ENCODE data around the gene ZNF146. TPM values are rescaled to one million over a fixed set of nuclear protein-coding genes. Genes with fewer than 3 reads are reported as not detected.

Gene ZNF146
- total RNA-seq, 2 experiments from 2014 or later = 13.6 to 13.7 TPM

- H3K36me3 Mint-ChIP-seq (ENCODE audit: low read depth) = peaks cover 14% of the 10 kb centered on the region
- Histone ChIP-seq H3K27me3 (ENCODE audit: control insufficient read depth in 1 of 2, insufficient read depth in 2 of 2, low read length in 2 of 2) (no peaks in the 10 kb centered on the region), H3K4me3 (ENCODE audit: low read length) (no peak overlapping the region), H3K4me1 (ENCODE audit: insufficient read depth, low read length) (no peaks in the 10 kb centered on the region), H3K9me3 (ENCODE audit: control insufficient read depth in 1 of 2, insufficient read depth in 1 of 2, low read length in 2 of 2) (peaks cover 21 to 53% of the 10 kb centered on the region in 2 experiments), H3K36me3 (ENCODE audit: insufficient read depth, low read length) (no peaks in the 10 kb centered on the region), H3K27ac (ENCODE audit: low read depth in 1 of 2, low read length in 2 of 2) (no peak overlapping the region)
- H3K9me3 Mint-ChIP-seq = peaks cover 12% of the 10 kb centered on the region
- ATAC-seq (ENCODE audit: poor library complexity) = no peak
- POLR2A ChIA-PET = no interaction called here
- no peak for DNase-seq
- H3K4me3 Mint-ChIP-seq = no peak overlapping the region
- no peaks in the 10 kb centered on the region for H3K4me1 Mint-ChIP-seq (ENCODE audit: low read depth)
- H3K27ac Mint-ChIP-seq = no peak overlapping the region
- no peaks in the 10 kb centered on the region for H3K27me3 Mint-ChIP-seq
- CTCF ChIA-PET = no interaction called here
- no peak for TF ChIP-seq CTCF (IDR thresholded peaks at IDR 0.05)
- intact Hi-C loops (cut with DNase I, micrococcal nuclease) = no loop called here
These were observed 44.3 kb downstream of the ZNF146 start for GRCh38 chr19:36259211-36259610.

GRCh38 chr19:36265064-36265463 is 50.2 kb downstream of the ZNF146 start:
- ChIA-PET POLR2A (no interaction called here), CTCF (no interaction called here)
- no peaks in the 10 kb centered on the region for H3K36me3 ChIP-seq (ENCODE audit: insufficient read depth, low read length)
- no peak overlapping the region for H3K27ac ChIP-seq (ENCODE audit: low read depth in 1 of 2, low read length in 2 of 2)
- H3K27me3 ChIP-seq (ENCODE audit: control insufficient read depth in 1 of 2, insufficient read depth in 2 of 2, low read length in 2 of 2) = no peaks in the 10 kb centered on the region
- peaks cover 20% of the 10 kb centered on the region for H3K36me3 Mint-ChIP-seq (ENCODE audit: low read depth)
- no peaks in the 10 kb centered on the region for H3K27me3 Mint-ChIP-seq
- no peak for TF ChIP-seq CTCF (IDR thresholded peaks at IDR 0.05)
- no peaks in the 10 kb centered on the region for H3K4me1 Mint-ChIP-seq (ENCODE audit: low read depth)
- H3K9me3 ChIP-seq (ENCODE audit: control insufficient read depth in 1 of 2, insufficient read depth in 1 of 2, low read length in 2 of 2) = peaks cover 7 to 35% of the 10 kb centered on the region in 2 experiments
- no peaks in the 10 kb centered on the region for H3K4me1 ChIP-seq (ENCODE audit: insufficient read depth, low read length)
- no peak for DNase-seq
- H3K27ac Mint-ChIP-seq = no peak overlapping the region
- no peak for ATAC-seq (ENCODE audit: poor library complexity)
- H3K9me3 Mint-ChIP-seq = peaks cover 15% of the 10 kb centered on the region
- no peak overlapping the region for H3K4me3 Mint-ChIP-seq
- no peak overlapping the region for H3K4me3 ChIP-seq (ENCODE audit: low read length)
- intact Hi-C loops (cut with DNase I, micrococcal nuclease) = no loop called here

DNA sequence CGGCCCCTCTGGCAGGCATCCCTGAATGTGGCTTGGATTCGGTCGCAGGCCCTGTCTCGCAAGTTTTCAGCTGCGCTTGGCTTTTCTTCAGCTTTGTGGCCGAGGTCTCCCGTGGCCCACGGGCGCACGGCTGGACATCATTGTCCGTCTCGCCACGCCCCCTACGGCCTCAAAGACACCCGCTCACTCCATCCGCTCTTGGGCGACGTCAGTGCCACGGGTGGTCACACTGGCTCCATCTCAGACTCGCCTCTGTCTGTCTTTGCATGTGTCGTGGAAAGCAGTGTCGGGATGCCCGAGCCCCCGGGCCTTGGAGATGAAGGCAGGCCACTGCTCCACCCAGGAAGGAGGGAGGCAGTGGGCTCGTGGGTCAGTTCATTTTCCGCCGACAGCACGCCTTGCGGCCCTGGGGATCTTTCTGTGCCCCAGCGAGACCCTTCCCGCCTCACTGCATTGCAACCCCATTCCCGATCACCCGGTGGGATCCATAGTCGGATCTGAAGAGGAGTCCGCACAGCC is 51.0 kb downstream of the ZNF146 start:
- H3K27ac ChIP-seq (ENCODE audit: low read depth in 1 of 2, low read length in 2 of 2) = no peak overlapping the region
- Mint-ChIP-seq H3K9me3 (peaks cover 15% of the 10 kb centered on the region), H3K27me3 (no peaks in the 10 kb centered on the region), H3K4me3 (no peak overlapping the region), H3K27ac (no peak overlapping the region), H3K36me3 (ENCODE audit: low read depth) (peaks cover 20% of the 10 kb centered on the region), H3K4me1 (ENCODE audit: low read depth) (no peaks in the 10 kb centered on the region)
- no peak for TF ChIP-seq CTCF (IDR thresholded peaks at IDR 0.05)
- intact Hi-C loops (cut with DNase I, micrococcal nuclease) = no loop called here
- no peaks in the 10 kb centered on the region for H3K27me3 ChIP-seq (ENCODE audit: control insufficient read depth in 1 of 2, insufficient read depth in 2 of 2, low read length in 2 of 2)
- no peaks in the 10 kb centered on the region for H3K4me1 ChIP-seq (ENCODE audit: insufficient read depth, low read length)
- ChIA-PET CTCF (no interaction called here), POLR2A (no interaction called here)
- H3K36me3 ChIP-seq (ENCODE audit: insufficient read depth, low read length) = no peaks in the 10 kb centered on the region
- DNase-seq (no peak), ATAC-seq (ENCODE audit: poor library complexity) (no peak)
- no peak overlapping the region for H3K4me3 ChIP-seq (ENCODE audit: low read length)
- peaks cover 7 to 35% of the 10 kb centered on the region in 2 experiments for H3K9me3 ChIP-seq (ENCODE audit: control insufficient read depth in 1 of 2, insufficient read depth in 1 of 2, low read length in 2 of 2)
